Activated CD4-positive, alpha-beta T cell treated with anti-CD3 and anti-CD28 coated beads for 36 hours (primary cell): ENCODE measurements around the gene TMEM256. TPM values are rescaled to one million over a fixed set of nuclear protein-coding genes. Genes with fewer than 3 reads are reported as not detected.

Experiments
- ATAC-seq: fragments of 200-7000 bp; cut with Tn5 transposase; one replicate; pipeline ENCODE4 v1.10.0; 2021; ENCODE audit warnings: mild to moderate bottlenecking, moderate library complexity
- CTCF ChIA-PET: fragments of 350-600 bp; sonication (Branson Sonifier 250); formaldehyde crosslinking; loops from one replicate; lab custom pipeline; 2021; ENCODE audit warnings: antibody characterized with exemption; lab: Charles Lee
- POLR2A ChIA-PET: fragments of 350-600 bp; sonication (Branson Sonifier 250); formaldehyde crosslinking; loops from one replicate; lab custom pipeline; 2021; ENCODE audit warnings: antibody characterized with exemption, inconsistent platforms; lab: Charles Lee
- DNase-seq: peaks from one replicate; pipeline ENCODE4 v3.0.0-alpha.2; 2020
- H3K27ac Mint-ChIP-seq: one replicate; pipeline ENCODE4 v1.8.0; 2021; ENCODE audit warnings: mixed read lengths
- H3K27me3 Mint-ChIP-seq: one replicate; pipeline ENCODE4 v1.8.0; 2021; ENCODE audit warnings: mixed read lengths
- H3K36me3 Mint-ChIP-seq: one replicate; pipeline ENCODE4 v1.8.0; 2021; ENCODE audit warnings: low read depth, mixed read lengths
- H3K4me1 Mint-ChIP-seq: one replicate; pipeline ENCODE4 v1.8.0; 2021; ENCODE audit warnings: mixed read lengths
- H3K4me3 Mint-ChIP-seq: one replicate; pipeline ENCODE4 v1.8.0; 2021; ENCODE audit warnings: mild to moderate bottlenecking, moderate library complexity, mixed read lengths
- H3K9me3 Mint-ChIP-seq: one replicate; pipeline ENCODE4 v1.8.0; 2021; ENCODE audit warnings: low read depth, mixed read lengths
- intact Hi-C, 2 experiments: fragments of 100-400 bp; cut with DNase I in 1 of 2; cut with micrococcal nuclease in 1 of 2; formaldehyde crosslinking; loops; one replicate each; pipeline versions ENCODE4 v1.14.2 to v1.15.1; 2022 to 2024; cut with DNase I, micrococcal nuclease
- total RNA-seq, 2 experiments: library from RNA; stranded (reverse); gene quantifications; one replicate each; pipeline ENCODE4 v1.2.3, GENCODE V29; 2021

The TMEM256 gene
- total RNA-seq, 2 experiments from 2014 or later: 55.8 to 58.1 TPM

GRCh38 chr17:7407485-7408251 lies 3.8 kb upstream of the TMEM256 start, which contains the start of gene NLGN2:
Gene NLGN2 (plus strand): TSS chr17:7407845. CDS start chr17:7408256, 411 bp downstream.
- peaks cover 15% of the 10 kb centered on the region for H3K4me1 Mint-ChIP-seq
- H3K36me3 Mint-ChIP-seq: no peaks in the 10 kb centered on the region
- peaks cover 2% of the 10 kb centered on the region for H3K27me3 Mint-ChIP-seq
- DNase-seq (no peak), ATAC-seq (no peak)
- no peaks in the 10 kb centered on the region for H3K9me3 Mint-ChIP-seq
- intact Hi-C loops: no loop called here
- ChIA-PET CTCF (interaction anchor here (0.6 kb wide), 2 partner anchors 90 to 126 kb away, joined by 3 read pairs; partner anchors contain the start of gene SLC2A4), POLR2A (interaction anchor here (0.7 kb wide), 1 partner anchor 376 kb away, joined by 4 read pairs; no protein-coding TSS in a partner anchor)
- H3K4me3 Mint-ChIP-seq: no peak within 1 kb of the TSS
- no peak within 1 kb of the TSS for H3K27ac Mint-ChIP-seq

DNA sequence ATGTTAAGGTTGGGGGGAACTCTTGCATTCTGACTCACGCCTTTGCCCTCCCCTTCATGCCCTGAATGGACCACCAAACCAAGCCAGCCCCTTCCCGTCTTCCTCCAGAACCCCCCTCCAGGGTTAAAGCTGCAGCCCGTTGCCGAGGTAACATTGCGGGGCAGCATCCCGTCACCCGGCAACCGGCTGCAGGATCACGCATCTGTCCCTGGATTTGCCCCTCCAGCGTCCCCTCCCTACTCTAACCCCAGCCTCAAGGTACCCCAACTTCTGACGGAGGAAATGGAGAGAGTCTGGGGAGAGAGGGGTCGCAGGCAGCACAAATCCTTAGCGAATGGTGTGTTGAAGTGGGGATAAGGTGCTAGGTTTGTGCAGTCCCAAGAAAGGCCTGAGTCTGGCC lies 3.2 kb upstream of the TMEM256 start:
- ATAC-seq (no peak), DNase-seq (no peak)
- CTCF ChIA-PET: interaction anchor here (0.6 to 1.0 kb wide), 3 partner anchors 91 to 126 kb away, joined by 3 read pairs; partner anchors contain the start of gene SLC2A4
- intact Hi-C loops: no loop called here
- Mint-ChIP-seq H3K4me1 (peaks cover 16% of the 10 kb centered on the region), H3K36me3 (no peaks in the 10 kb centered on the region), H3K4me3 (no peak overlapping the region), H3K27me3 (peaks cover 2% of the 10 kb centered on the region), H3K27ac (no peak overlapping the region), H3K9me3 (no peaks in the 10 kb centered on the region)
- POLR2A ChIA-PET: no interaction called here

GRCh38 chr17:7406235-7406825 lies 2.4 kb upstream of the TMEM256 start:
- Mint-ChIP-seq H3K4me3 (peak overlapping the region; percentile 64), H3K27ac (no peak overlapping the region)

DNA sequence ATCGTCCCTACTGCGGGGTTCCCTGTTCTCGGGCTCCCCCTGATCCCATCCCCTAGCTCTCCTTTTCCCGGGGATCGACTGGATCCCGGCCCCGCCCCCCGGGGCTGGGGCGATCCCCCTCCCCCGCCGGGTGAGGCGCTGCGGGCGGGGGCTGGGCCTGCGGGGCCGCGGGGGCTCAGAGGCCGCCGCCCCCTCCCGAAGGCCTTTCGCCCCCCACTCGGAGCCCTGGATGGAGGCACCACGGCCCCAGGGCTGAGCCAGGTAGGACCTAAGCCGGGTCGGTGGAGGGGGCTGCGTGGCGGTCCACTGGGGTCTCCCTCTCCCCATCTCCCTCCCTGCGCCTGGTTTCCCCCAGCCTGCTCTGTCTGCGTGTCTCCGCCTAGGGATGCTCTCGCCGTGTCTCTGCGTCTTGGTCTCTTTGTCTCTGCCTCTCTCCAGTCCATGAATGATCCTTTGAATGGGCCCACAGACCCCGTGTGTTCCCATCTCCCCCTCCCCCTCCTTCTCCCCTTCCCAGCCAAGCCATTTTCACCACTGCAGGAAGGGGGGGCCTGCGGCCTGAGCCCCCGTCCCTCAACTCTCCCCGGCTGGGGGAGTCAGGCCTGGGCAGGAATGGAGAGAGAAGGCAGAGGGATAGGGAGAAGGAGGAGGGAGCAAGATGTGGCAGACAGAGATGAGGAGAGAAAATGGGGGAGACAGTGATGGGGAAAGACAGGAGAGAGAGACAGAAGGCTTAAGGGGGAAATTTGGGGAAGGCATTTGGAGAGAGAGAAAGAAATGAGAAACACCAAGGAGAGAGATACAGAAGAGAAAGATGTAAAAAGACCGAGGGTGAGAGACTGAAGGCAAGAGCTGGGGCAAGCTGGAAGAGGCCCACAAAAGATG lies 1.7 kb upstream of the TMEM256 start:
- ATAC-seq: no peak
- no peaks in the 10 kb centered on the region for H3K9me3 Mint-ChIP-seq
- peaks cover 2% of the 10 kb centered on the region for H3K27me3 Mint-ChIP-seq
- peak overlapping the region; percentile 89 for H3K4me3 Mint-ChIP-seq
- intact Hi-C loops: loop anchor here (2.0 kb wide), 2 partner anchors 167 to 527 kb away; partner anchors contain the start of gene CNTROB (in 1 of the 2)
- H3K36me3 Mint-ChIP-seq: no peaks in the 10 kb centered on the region
- DNase-seq: no peak
- H3K27ac Mint-ChIP-seq: peak overlapping the region; percentile 37
- POLR2A ChIA-PET: no interaction called here
- CTCF ChIA-PET: interaction anchor here (1.5 kb wide), 1 partner anchor 452 kb away, joined by 3 read pairs; the partner anchor contains the start of genes CYB5D1 and NAA38
- H3K4me1 Mint-ChIP-seq: peaks cover 16% of the 10 kb centered on the region

More at GRCh38 chr17:7406235-7406825, 2.4 kb upstream of the TMEM256 start:
- ChIA-PET CTCF (interaction anchor here (1.0 kb wide), 1 partner anchor 126 kb away, joined by 3 read pairs; no protein-coding TSS in a partner anchor), POLR2A (no interaction called here)
- ATAC-seq (no peak), DNase-seq (no peak)
- Mint-ChIP-seq H3K9me3 (no peaks in the 10 kb centered on the region), H3K4me1 (peaks cover 16% of the 10 kb centered on the region), H3K27me3 (peaks cover 2% of the 10 kb centered on the region), H3K36me3 (no peaks in the 10 kb centered on the region)
- intact Hi-C loops: no loop called here

GRCh38 chr17:7404737-7405349 lies 946 bp upstream of the TMEM256 start:
- intact Hi-C loops: loop anchor here (1.0 to 5.0 kb wide), 21 partner anchors 11 to 528 kb away; partner anchors contain the start of genes PLSCR3 (in 2 of the 2), POLR2A (in 2 of the 2), TMEM102 (in 2 of the 2) and CNTROB (in 1 of the 2)
- H3K4me3 Mint-ChIP-seq: peak overlapping the region; percentile 89
- DNase-seq: peak; percentile 82
- H3K9me3 Mint-ChIP-seq: no peaks in the 10 kb centered on the region
- H3K36me3 Mint-ChIP-seq: no peaks in the 10 kb centered on the region
- ATAC-seq: peak; percentile 38
- ChIA-PET POLR2A (interaction anchor here (0.5 to 2.1 kb wide), 6 partner anchors 31 to 282 kb away, joined by 3 to 13 read pairs (median 4); partner anchors contain the start of genes POLR2A, TMEM102, TP53 and WRAP53), CTCF (interaction anchor here (0.6 to 1.5 kb wide), 8 partner anchors 10 to 452 kb away, joined by 3 to 13 read pairs (median 3); partner anchors contain the start of genes CYB5D1, NAA38, PLSCR3 and TMEM102)
- peak overlapping the region; percentile 92 for H3K27ac Mint-ChIP-seq
- peaks cover 2% of the 10 kb centered on the region for H3K27me3 Mint-ChIP-seq
- H3K4me1 Mint-ChIP-seq: peaks cover 16% of the 10 kb centered on the region

DNA sequence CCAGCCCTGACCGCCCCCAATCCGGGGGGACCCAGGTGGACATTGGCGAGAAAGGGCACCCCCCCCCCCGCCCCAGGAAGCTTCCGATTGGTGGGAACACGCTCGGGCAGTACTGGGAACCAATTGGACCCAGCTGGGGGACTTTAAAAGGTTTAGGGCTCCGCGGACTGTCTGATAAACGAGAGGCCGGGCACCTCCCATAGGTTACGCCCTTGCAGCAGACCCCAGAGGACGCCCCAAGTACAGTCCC lies 245 bp downstream of the TMEM256 start:
- Mint-ChIP-seq H3K4me1 (peaks cover 16% of the 10 kb centered on the region), H3K27ac (peak overlapping the region; percentile 77), H3K36me3 (peaks cover 2% of the 10 kb centered on the region), H3K4me3 (peak overlapping the region; percentile 89), H3K27me3 (peaks cover 2% of the 10 kb centered on the region), H3K9me3 (no peaks in the 10 kb centered on the region)
- intact Hi-C loops: loop anchor here in 1 of 2 experiments (5.0 kb wide), 2 partner anchors 366 to 439 kb away; partner anchors contain the start of gene SLC16A13
- DNase-seq (no peak), ATAC-seq (no peak)
- ChIA-PET POLR2A (interaction anchor here (1.0 to 2.1 kb wide), 5 partner anchors 33 to 283 kb away, joined by 3 to 13 read pairs (median 6); partner anchors contain the start of genes POLR2A, TMEM102, TP53 and WRAP53), CTCF (interaction anchor here (0.6 to 1.5 kb wide), 7 partner anchors 9 to 52 kb away, joined by 3 to 13 read pairs (median 3); partner anchors contain the start of genes PLSCR3, TMEM102 and TMEM95)

GRCh38 chr17:7403043-7403726 lies 712 bp downstream of the TMEM256 start:
- ChIA-PET POLR2A (interaction anchor here (0.6 to 2.1 kb wide), 6 partner anchors 19 to 284 kb away, joined by 3 to 13 read pairs (median 3); partner anchors contain the start of genes TMEM102, TP53 and WRAP53), CTCF (interaction anchor here (0.6 to 1.5 kb wide), 5 partner anchors 9 to 113 kb away, joined by 3 to 13 read pairs (median 5); partner anchors contain the start of genes PLSCR3, TMEM102 and TMEM95)
- H3K4me1 Mint-ChIP-seq: peaks cover 16% of the 10 kb centered on the region
- H3K27ac Mint-ChIP-seq: peak overlapping the region; percentile 77
- H3K27me3 Mint-ChIP-seq: peaks cover 2% of the 10 kb centered on the region
- intact Hi-C loops: loop anchor here in 1 of 2 experiments (5.0 kb wide), 2 partner anchors 366 to 439 kb away; partner anchors contain the start of gene SLC16A13
- peak; percentile 42 for DNase-seq
- peak overlapping the region; percentile 89 for H3K4me3 Mint-ChIP-seq
- no peaks in the 10 kb centered on the region for H3K9me3 Mint-ChIP-seq
- no peak for ATAC-seq
- H3K36me3 Mint-ChIP-seq: peaks cover 2% of the 10 kb centered on the region

GRCh38 chr17:7398612-7399011 lies 5.3 kb downstream of the TMEM256 start:
- ChIA-PET CTCF (interaction anchor here (1.5 kb wide), 1 partner anchor 43 kb away, joined by 4 read pairs; no protein-coding TSS in a partner anchor), POLR2A (no interaction called here)
- ATAC-seq (no peak), DNase-seq (no peak)
- peaks cover 12% of the 10 kb centered on the region for H3K4me1 Mint-ChIP-seq
- no peaks in the 10 kb centered on the region for H3K9me3 Mint-ChIP-seq
- no peak overlapping the region for H3K4me3 Mint-ChIP-seq
- H3K27ac Mint-ChIP-seq: no peak overlapping the region
- peaks cover 2% of the 10 kb centered on the region for H3K36me3 Mint-ChIP-seq
- no peaks in the 10 kb centered on the region for H3K27me3 Mint-ChIP-seq
- intact Hi-C loops: no loop called here

DNA sequence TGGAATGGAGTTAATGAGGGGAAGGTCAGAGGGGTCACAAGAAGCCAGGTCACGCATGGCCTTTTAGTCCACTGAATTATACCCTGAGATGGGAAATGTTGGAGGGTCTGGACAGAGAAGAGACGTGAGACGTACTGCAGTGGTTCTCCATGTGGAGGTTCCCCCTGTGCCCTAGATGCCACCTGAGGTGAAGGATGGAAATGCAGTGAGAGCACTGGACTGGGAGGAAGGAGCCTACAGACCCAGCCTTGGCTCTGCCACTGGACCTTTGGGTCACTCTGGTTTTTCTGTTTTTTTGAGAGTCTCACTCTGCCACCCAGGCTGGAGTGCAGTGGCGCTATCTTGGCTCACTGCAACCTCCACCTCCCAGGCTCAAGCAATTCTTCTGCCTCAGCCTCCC lies 7.8 kb downstream of the TMEM256 start:
- Mint-ChIP-seq H3K9me3 (no peaks in the 10 kb centered on the region), H3K4me3 (peak overlapping the region; percentile 6), H3K4me1 (peaks cover 22% of the 10 kb centered on the region), H3K36me3 (peaks cover 16% of the 10 kb centered on the region), H3K27me3 (no peaks in the 10 kb centered on the region), H3K27ac (no peak overlapping the region)
- intact Hi-C loops: no loop called here
- no peak for ATAC-seq
- ChIA-PET POLR2A (no interaction called here), CTCF (no interaction called here)
- DNase-seq: no peak
